ENCODE measurements around the gene KMT5C.

KMT5C gene

GRCh38 chr19:55339105-55339888, at the start of gene KMT5C:
TSS of gene KMT5C (plus strand) at chr19:55339876. CDS start at chr19:55341937, 2,061 bp downstream.
- peak; percentile 100 for DNase-seq

GRCh38 chr19:55297267-55297666, 42.4 kb upstream of the KMT5C start:
- no peak for DNase-seq

- no peak for DNase-seq
These were observed 39.7 kb upstream of the KMT5C start for GRCh38 chr19:55299991-55300390.

GRCh38 chr19:55300886-55301458, 38.7 kb upstream of the KMT5C start:
- DNase-seq, result no peak

DNA sequence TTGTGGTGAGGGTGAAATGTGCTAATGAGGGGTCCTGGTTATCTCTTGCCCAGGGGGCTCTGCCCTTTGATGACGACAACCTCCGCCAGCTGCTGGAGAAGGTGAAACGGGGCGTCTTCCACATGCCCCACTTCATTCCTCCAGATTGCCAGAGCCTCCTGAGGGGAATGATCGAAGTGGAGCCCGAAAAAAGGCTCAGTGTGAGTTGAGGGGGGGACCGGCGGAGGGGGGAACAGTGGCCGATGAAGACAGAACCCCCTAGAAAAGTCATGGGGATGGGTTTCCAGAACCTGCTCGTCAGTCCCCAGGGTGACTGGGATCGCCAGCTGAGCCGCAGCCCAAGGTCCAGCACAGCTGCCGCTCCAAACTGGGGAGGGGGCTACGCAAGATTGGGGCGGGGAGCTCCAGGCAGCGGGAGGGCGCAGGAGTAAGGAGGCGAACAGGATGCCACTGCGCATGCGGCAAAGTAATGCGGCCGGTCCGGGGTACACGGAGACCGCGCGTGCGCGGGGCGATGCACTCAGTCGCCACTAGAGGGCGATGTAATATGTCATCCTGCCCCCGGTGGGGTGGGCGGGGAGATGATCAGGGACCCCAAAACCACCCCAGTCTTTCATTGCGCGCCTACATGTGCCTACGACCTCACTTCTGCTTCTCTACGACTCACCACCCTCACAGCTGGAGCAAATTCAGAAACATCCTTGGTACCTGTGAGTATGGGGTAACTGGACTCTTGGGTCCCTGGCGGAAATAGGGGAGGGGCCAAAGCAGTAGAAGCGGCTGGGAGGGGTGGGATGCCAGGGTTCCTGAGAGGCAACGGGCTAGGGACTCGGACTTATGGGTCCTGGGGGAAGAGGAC, 38.0 kb upstream of the KMT5C start:
- peak; percentile 22 to 93 for DNase-seq

- no peak for DNase-seq
These were observed 37.4 kb upstream of the KMT5C start for GRCh38 chr19:55302318-55302703.

- DNase-seq, result no peak
These were observed 36.2 kb upstream of the KMT5C start for GRCh38 chr19:55303477-55303876.

DNA sequence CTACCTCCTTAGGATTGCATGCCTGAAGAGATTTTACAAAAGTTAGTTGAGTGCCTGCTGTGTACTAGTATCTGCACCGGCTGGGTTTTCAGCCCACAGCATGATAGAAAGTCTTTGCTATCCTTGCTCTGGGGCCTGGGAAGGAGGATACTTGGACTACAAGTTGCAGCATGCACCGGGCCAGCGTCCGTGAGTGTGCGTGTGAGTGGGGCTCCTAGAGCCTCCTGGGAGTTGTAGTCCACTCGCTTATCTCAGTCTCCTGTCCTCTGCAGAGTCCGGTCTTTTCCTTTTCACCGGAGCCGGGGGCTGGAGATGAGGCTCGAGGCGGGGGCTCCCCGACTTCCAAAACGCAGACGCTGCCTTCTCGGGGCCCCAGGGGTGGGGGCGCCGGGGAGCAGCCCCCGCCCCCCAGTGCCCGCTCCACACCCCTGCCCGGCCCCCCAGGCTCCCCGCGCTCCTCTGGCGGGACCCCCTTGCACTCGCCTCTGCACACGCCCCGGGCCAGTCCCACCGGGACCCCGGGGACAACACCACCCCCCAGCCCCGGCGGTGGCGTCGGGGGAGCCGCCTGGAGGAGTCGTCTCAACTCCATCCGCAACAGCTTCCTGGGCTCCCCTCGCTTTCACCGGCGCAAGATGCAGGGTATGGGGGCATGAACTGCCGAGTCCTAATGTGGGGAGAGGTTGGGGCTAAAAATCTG, 35.2 kb upstream of the KMT5C start:
- DNase-seq, result peak in 1 of 2 experiments; percentile 86

- DNase-seq, result no peak
These were observed 34.7 kb upstream of the KMT5C start for GRCh38 chr19:55304980-55305379.

- peak in 1 of 2 experiments; percentile 73 for DNase-seq
These were observed 34.2 kb upstream of the KMT5C start for GRCh38 chr19:55305491-55305890.

DNA sequence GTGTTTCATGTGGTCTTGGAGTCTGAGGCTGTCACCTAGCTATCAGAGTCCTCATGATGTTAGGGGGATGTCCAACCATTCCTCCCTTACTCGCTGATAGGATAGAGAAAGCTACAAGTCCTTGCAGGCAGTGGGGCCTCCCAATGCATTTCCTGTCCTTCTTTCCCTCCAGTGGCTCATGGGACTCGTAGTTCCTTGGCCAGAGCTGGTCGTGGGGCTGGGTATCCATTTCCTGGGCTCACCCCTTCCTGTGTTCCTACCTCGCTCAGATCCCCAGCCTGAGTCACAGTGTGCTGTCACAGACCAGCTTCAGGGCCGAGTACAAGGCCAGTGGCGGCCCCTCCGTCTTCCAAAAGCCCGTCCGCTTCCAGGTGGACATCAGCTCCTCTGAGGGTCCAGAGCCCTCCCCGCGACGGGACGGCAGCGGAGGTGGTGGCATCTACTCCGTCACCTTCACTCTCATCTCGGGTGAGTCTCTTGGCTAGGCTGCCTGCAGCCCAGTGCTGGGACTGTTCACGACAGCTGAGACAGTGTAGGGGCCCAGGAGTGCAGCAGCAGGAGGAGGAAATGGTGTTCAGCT, 33.6 kb upstream of the KMT5C start:
- no peak for DNase-seq

DNA sequence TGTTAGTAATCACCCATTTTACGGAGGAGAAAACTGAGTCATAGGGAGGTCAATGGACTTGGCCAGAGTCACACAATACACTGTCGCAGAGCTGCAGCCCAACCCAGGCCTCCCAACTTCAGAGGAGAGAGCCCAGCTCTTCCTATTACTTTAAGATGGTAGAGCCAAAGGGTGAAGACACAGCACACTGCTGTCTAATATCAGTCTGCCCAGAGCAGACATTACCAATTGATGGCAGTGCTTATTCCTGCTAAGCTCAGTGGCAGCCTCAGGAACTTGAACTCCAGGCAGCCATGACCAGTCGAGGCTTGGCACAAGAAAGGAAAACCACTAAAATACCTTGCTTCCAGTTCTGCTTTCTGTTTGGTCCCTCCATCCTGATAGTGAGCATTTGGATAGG, 33.0 kb upstream of the KMT5C start:
- no peak for DNase-seq

- DNase-seq, result no peak
These were observed 31.4 kb upstream of the KMT5C start for GRCh38 chr19:55308281-55308680.

- no peak for DNase-seq
These were observed 30.2 kb upstream of the KMT5C start for GRCh38 chr19:55309448-55309847.

DNA sequence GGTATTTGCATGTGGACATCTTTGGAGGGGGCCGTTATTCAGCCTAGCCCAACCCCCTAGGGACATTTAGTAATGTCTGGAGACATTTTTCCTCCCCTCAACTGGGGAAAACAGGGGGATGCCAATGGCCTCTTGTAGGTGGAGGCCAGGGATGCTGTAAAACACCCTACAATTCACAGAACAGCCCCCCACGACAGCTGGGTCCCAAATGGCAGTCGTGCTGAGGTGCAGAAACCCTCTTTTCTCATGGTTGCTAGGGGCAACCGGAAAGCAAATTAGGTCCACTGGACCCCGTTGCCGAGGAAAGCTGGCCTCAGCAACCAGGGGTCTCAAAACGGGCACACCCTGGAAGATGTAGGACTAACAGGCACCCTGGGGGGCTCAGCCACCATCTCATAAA, 29.2 kb upstream of the KMT5C start:
- DNase-seq, result no peak

GRCh38 chr19:55311397-55311796, 28.3 kb upstream of the KMT5C start:
- no peak for DNase-seq

- no peak for DNase-seq
These were observed 27.9 kb upstream of the KMT5C start for GRCh38 chr19:55311797-55312196.

- DNase-seq, result no peak
These were observed 26.8 kb upstream of the KMT5C start for GRCh38 chr19:55312621-55313512.

GRCh38 chr19:55314396-55314795, 25.3 kb upstream of the KMT5C start:
- no peak for DNase-seq

- no peak for DNase-seq
These were observed 23.6 kb upstream of the KMT5C start for GRCh38 chr19:55315956-55316525.

DNA sequence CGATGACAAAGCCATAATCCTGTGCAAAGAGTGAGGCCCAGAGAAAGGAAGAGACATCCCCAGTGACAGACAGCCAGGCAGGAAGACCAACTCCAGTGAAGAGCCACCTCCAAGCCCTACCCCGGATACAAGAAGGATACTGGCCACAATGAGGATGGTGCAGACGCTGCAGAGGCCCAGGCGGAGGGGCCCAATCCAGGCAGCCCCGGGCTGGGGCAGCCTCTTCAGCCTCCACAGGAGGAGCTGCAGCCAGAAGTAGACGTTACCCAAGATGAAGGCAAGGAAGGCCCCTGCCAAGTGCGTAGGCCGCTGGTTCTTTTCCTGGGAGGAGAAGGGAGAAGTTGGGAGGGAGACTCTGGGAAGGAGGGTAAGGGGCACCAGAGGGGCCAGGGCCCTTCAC, 23.0 kb upstream of the KMT5C start:
- DNase-seq, result no peak
